ENCODE measurements around the gene CHID1. TPM values are rescaled to one million over a fixed set of nuclear protein-coding genes. Genes with fewer than 3 reads are reported as not detected.

The CHID1 gene
- polyA plus RNA-seq, 1 donor: 61.4 TPM

DNA sequence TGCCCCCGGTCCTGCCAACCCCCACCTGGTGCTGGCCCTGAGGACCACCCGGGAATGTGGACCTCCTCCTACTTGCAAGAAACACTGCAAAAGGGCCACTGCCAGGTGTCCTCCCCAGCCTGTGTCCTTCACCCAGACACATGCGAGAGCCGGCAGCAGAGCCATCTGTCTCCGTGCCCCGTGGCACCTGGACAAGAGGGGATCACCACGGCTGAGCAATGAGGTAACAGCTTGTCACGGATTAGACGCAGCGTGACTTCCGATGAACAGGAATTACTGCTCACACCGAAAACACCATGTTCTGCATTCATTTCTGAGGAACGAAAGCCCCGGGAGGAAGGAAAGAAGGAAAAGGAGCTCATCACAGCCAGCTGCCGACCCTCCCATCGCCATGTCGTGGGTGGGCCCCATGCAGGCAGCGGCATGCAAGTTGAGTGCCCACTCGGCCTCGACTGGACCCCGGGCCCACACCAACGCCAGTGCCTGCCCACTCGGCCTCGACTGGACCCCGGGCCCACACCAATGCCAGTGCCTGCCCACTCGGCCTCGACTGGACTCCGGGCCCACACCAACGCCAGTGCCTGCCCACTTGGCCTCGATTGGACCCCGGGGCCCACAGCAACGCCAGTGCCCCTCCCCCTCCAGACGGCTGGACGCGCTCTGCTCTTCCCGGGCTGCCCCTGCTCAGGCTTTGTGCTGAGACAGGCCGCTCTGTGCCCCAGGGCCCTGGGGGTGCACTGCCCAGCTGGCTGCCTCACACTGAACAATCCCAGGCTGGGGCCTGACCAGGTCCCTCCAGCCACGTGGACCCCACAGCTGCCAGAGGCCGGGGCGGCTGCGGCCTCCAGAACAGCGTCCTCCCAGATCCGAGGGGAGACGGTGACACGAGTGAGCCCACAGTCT lies 22.0 kb downstream of the CHID1 start:
- no peak for DNase-seq (ENCODE audit: low read depth)

DNA sequence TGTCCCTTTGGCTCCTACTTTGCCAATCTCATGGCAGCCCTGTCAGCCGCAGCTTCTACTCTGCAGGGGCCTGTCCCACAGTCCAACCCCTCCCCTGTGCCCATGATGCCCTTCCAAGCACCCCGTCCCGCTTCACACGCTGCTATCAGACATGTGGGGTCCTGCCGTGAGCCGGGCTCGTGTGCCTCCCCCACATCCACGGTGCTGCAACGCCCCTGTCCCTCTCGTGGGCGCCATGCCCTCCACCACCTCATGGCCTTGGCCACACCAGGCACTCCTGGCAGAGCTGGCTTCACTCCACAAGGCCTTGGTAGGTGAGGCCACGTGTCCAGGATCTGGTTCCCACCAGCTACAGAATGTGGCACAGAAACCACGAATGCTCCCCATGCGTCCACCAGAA lies 23.0 kb downstream of the CHID1 start:
- no peak for DNase-seq (ENCODE audit: low read depth)

DNA sequence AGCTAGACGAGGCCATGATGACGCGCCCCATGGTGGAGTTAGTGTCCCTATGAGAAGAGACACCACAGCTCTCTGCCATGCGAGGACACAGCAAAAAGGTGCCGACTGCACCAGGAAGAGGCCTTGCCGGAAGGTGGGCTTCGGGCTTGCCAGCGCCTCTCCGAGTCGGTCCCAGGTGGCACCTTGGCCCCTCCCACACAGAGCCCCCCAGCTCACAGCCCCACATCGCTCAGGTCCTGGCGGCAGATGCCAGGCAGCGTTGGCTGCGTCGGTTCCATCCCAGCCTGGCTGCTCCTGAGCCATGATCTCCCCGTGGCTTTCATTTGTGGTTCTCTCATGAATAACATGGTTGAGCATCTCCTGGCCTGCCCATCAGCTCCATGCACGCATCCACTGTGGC lies 24.0 kb downstream of the CHID1 start:
- no peak for DNase-seq (ENCODE audit: low read depth)

DNA sequence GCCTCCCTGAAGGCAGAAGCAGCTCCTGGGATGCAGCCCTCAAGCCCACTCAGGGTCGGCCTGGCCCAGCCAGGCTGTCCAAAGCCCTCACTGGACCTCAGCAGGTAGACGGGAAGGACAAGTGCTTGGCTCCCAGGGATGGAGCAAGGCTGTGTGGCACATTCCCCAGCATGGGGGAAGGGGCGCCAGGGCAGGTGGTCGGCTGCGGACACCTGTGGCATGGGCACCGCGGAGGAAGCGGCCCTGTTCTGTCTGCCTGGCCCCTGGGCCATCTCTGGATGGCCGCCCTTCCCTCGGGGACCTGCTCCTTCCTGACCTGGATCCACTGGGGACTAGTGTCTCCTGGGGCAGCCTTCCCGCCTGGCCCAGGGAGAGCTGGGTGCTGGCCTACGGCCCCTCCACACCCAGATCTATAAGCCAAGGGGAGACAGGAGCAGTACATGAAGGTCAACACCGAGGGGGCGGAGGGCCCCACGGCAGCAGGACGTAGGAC lies 26.0 kb downstream of the CHID1 start:
- no peak for DNase-seq (ENCODE audit: low read depth)

DNA sequence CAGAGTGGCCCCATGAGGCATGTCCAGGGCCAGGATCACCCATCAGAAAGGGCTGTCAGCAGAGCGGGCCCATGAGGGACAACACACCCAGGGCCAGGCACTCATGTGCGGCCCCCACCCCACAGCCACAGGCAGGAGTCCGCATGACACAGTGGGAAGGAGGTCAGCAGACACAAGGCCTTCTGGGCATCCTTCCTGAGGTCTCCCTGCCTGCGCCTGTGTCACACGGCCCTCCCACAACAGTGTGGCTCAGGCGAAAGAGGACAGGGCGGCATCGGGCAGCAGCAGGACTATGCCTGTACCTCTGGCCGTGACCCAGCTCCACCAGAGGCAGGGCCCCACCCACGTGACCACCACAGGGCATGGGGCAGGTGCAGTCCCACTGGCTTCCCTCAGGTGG lies 27.1 kb downstream of the CHID1 start:
- DNase-seq (ENCODE audit: low read depth): no peak

DNA sequence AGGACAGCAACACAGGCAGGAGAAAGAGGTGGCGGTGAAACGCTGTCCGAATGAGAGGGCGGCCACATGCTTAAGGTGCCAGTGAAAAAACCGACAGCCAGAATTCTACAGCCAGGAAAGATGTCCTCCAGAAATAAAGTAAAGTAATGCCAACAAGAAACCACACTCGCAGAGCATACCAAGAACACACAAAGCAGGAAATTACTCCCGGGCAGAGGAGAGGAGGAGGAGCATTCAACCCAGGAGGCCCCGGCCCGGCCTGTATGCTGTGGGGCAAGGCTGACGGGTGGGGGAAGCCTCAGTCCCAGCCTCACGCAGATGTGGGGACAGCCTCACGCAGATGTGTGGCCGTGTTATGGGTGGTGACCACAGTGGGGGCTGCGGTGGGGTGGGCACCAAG lies 28.0 kb downstream of the CHID1 start:
- DNase-seq (ENCODE audit: low read depth): no peak

DNA sequence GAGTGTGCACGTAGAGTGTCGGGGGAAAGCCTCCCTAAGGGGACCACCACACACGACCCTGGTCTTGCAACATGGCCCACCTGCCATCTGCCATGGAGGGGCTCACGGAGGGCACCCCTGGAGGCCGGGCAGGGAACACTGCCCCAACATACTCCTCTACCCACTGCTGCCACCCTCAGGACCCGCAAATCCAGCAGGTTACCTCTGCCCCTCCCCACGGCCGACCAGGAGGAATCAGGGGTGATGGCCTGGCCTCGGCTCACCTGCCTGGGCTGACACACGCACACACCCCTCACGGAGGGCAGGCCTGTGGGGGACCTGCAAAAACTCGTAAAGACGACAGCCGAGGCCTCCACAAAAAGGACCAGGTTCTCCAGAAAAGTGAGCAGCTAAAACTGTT lies 30.2 kb downstream of the CHID1 start:
- DNase-seq (ENCODE audit: low read depth): no peak

DNA sequence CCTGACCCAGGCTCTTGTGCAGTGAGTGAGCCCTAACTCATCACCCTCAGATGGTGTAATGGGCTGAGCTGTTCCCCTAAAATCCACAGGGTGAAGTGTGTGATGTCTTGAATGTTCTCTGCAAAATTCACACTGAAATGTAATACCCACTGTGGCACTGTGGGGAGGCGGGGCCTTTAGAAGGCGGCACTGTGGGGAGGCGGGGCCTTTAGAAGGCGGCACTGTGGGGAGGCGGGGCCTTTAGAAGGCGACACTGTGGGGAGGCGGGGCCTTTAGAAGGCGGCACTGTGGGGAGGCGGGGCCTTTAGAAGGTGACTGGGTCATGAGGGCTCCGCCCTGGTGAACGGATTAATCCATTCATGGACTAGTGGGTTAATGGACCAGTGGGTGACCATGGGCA lies 33.0 kb downstream of the CHID1 start:
- no peak for DNase-seq (ENCODE audit: low read depth)

DNA sequence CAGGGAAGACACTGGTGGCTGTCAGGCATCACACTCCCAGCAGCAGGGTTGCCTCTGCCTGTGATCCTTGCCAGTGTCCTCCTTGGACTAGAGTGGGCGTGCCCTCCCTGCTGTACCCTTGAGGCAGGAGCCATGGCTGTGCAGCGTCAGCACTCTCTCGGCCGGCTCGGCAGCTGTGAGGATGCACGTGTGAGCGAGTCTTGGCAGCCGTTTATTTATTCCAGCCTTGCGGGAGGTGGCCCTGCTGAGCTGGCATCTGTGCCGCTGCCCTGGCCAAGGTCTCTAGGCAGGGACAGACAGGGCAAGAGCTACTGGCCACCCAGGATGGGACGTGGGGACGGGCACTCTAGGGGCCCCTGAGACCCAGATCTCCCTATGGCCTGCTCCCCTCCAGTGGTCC lies 34.1 kb downstream of the CHID1 start:
- no peak for DNase-seq (ENCODE audit: low read depth)

DNA sequence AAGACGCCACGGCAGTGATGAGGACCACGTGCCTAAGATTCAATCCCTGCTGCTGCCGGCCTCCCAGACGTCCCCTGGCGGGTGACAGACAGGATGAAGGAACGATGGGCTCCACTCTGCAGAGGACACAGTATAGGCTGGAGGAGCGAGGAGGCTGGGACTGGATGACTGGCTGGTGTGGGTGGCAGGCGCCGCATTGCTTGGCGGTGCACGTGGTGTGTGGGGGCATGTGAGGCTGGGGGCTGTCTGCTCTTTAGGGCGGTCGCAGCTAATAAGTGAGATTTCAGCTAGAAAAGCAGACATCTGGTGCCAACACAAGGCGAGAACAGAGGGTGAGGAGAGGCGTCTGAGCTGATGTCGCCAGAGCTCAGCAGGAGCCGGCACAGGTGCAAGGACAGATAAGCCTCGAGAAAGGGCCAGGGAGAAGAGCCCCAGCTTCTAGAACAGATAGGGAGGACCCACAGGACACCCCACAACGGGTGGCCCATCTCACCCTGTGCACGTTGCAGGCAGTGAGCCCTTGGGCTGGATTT lies 34.8 kb downstream of the CHID1 start:
- no peak for DNase-seq (ENCODE audit: low read depth)

DNA sequence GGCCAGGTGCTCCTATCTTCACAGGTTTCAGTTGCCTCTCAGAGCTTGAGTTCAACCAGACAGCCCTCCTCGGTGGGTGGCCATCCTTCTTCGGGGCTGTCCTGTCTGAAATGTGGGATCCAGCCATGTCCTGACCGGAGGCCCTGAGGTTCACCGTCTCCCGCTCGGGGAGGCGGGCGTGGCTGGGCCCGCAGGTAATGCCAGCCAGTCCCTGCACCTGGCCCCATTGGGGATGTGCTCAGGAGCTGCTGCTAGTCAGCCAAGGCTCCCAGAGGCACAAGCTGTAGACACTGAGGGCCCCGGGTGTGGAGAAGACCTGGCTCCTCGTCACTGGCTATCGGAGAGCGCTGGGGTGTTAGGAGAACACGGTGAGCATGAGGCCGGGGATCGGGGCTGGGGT lies 35.4 kb downstream of the CHID1 start:
- DNase-seq (ENCODE audit: low read depth): no peak

DNA sequence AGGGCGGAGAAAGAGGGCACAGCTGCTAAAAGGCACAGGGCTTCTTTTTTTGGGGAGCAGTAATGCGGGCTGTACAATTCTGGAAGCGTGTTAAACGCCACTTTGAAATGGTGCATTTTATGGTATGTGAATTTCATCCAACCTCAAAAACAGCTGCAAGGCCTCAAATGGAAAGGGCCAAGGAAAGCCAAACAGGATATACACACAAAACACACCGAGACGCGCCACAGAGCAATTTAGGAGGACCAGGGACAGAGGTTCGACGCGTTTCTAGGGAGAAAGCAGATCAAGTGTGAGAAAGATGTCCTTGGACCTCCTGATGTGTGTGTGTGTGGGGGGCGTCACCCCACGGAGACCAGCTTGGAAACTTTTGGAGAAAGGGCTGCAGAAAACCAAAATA lies 36.9 kb downstream of the CHID1 start:
- DNase-seq (ENCODE audit: low read depth): no peak

DNA sequence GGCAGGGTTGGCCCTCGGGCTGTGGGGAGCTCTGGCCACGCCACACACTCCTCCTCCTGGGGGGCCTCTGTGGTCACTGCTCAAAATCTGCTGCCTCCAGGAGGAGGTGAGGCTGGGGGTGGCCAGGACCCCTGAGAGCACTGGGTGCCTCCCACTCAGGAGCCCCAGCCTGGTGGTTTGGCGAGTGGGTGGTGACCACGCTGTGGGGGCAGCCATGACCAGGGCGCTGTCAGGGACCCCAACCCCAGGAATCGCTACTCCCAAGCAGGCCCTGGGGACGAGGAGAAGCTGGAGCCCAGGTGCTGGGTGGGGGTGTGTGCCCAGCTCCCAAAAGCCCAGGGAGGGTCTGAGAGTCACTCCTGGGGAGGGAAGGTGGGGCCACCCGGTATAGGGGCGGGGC lies 37.8 kb downstream of the CHID1 start:
- DNase-seq (ENCODE audit: low read depth): no peak

DNA sequence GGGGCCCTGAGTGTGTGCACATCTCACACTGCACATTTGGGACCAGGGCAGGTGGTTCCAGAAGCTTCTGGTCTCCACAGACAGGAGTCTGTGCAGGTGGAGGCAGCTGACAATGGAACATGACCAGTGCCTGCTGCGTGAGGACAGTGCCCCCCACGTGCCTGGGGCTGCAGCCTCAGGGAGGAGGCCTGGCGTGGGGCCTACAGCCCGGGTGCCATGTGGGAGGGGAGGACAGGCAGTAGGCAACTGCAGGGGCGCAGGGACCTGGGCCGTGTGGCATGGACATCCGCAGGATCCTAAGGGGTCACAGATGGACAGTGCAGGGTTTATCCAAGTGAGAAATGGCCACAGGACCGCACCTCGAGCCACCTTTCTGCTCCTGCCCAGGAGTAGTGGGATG lies 39.1 kb downstream of the CHID1 start:
- DNase-seq (ENCODE audit: low read depth): no peak

DNA sequence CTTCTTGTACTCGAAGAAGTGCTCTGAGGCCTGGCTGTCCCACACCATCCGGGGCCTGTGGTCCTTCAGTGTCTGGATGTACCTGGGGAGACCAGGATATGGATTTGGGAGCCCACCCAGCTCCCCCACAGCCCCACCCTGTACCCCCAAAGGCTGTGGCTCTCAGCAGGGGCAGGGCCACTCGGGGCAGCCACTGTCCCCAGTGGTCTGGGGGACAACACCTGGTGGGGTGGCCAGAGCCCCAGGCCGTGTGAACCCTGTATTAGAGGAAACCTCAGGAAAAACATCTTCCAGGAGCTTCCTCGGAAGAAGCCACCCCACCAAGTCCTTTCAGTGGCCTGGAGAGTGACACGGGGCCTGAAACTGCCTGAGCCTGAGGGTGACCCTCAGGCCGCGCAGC lies 40.2 kb downstream of the CHID1 start:
- no peak for DNase-seq (ENCODE audit: low read depth)

DNA sequence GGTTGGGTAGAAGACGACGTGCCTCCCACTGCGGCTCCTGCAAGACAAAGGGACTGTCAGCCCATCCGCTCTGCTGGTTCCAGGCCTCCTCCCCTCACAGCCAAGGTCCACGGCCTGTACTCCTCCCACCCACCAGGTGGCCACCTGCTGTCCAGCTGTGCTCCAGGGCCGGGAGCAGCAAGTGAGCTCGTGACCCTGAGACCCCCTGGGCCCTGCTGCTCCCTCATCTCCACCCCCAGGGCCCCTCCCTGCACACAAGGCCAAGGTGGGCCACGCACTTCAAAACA lies 40.5 kb downstream of the CHID1 start:
- DNase-seq (ENCODE audit: low read depth): no peak

DNA sequence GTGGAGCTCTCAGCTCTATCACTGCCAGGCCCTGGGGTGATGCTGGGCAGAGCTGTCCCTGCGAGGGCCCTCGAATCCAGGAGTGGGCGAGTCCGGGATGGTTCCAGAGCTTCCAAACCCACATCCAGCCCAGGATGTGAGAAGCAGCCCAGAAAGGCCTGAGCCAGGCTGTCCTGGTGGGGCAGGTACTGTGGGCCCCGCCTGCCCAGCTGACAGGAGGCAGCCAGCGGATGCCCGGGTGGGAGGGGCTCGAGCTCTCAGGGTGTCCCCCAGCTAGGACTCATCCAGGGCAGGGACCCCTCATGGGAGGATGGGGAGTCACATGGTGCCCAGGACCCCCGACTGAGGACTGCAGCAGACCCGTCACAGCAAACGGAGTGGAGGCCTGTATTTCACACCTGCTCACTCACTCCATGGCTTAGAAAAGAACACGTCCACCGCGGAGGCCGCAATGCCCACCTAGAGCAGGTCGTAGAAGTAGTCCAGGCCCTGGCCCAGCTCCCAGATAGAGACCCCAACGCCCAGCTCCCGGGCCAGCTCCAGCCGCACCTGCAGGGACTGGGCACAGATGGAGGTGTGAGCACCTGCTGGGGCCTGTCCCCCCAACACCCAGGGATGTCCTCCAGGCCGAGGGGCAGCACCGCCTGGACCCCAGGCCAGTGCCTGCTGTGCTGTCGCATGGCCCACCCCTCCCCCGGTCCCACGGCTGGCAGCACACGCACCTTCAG lies 41.0 kb downstream of the CHID1 start:
- no peak for DNase-seq (ENCODE audit: low read depth)

DNA sequence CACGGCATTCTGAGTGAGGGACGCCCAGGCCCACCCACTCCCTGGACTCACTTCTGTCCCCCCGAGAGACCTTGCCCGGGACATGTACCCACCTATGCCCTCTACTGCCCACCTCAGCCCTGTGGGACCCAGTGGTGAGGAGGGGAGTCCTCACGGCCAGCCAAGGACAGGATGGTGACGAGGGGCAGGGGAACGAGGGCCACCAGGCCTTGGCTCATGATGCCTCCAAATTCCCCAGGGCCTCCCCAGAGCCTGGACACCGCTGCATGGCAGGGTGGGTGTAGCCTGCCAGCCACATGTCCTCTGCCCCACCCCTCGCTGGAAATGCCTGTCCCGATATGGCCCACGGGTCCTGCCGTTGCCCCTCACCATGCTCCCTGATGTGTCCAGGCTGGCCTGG lies 41.8 kb downstream of the CHID1 start:
- DNase-seq (ENCODE audit: low read depth): no peak

DNA sequence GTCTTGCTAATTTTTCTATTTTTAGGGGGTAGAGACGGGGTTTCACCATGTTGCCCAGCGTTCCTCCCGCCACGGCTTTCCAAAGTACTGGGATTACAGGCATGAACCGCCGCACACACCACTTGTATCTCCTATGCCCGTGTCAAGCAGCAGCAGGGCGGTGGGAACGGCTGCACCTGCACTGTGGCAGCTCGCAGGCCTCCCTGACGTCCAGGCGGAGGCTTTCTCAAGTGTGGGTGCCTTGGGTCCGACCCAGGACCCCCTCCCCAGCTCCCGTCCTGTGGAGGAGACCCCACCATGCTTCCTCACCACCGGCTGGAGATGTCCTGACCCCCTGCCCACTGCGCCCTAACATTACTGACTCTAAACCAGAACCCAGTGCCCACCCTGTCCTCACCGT lies 42.2 kb downstream of the CHID1 start:
- DNase-seq (ENCODE audit: low read depth): no peak

DNA sequence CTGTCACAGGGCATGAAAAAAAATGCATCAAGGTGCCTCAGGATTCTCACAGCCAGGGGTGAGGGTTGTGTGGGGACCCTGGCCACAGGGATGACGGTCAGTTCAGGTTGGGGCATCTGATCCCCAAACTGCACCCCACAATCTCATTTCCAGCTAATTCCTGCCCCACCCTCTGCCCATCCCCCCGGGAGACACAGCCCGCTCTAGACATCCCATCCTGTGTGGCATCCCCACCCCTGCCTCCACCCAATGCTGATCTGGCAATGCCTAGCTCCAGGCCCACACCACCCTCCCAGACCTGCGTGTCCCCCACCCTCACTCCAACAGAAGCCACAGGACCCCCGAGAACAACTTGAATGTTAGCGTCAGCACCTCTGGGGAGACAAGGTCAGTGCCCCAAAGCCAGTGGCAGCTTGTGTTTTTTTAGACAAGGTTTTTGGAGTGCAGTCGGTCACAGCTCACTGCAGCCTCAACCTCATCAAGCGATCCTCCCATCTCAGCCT lies 42.7 kb downstream of the CHID1 start:
- no peak for DNase-seq (ENCODE audit: low read depth)

DNA sequence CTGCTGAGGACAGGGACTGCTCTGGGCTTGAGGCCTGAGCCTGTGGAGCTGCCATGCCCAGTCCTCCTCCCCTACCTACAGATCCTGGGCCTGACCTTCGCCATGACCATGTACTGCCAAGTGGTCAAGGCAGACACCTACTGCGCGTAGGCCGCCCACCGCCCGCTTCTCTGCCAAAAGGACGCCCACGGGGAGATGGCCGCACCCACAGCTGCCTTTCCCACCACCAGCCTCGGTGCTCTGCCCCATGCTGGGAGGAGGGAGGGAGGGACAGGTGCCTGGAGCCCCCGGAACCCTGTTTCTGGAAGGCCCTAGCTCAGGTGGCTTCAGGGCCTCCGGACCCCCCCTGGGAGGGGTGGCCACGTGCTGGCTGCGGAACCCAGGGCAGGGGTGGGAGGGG lies 44.1 kb downstream of the CHID1 start:
- DNase-seq (ENCODE audit: low read depth): no peak

DNA sequence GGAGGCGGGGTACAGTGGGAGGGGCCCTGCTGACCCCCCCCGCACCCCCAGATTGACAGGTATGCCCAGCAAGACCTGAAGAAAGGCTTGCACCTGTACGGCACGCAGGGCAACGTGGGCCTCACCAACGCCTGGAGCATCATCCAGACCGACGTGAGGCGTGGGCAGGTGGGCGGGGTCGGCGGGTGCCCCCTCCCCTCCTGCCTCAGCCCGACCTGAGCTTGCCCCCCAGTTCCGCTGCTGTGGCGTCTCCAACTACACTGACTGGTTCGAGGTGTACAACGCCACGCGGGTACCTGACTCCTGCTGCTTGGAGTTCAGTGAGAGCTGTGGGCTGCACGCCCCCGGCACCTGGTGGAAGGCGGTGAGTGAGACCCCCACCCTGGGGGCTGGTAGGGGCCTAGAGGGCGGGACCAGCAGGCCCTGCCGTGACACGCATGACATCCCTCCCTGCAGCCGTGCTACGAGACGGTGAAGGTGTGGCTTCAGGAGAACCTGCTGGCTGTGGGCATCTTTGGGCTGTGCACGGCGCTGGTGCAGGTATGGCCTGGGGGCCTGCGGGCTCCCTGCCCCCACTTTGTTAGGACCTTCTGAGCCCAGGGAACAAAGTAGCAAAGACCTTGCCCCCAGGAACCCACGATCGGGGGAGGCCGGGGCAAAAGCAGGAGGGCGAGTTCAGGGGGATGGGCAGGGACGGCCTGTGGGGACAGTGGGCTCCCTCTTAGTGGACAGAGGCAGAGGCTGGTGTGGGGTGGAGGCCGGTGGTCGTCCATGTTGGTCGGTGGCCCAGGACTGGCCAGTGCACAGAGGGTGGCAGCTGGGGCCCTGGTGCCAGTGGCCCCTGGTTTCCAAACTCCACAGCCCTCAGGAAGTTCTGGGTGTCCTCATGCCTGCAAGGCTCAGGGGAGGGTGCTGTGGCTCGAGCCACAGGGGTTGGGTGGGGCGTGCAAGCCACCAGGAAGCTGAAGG lies 44.9 kb downstream of the CHID1 start:
- no peak for DNase-seq (ENCODE audit: low read depth)

All from forelimb muscle (tissue), 1 donor.